ENCODE data around the gene SAMD7. TPM values are rescaled to one million over a fixed set of nuclear protein-coding genes. Genes with fewer than 3 reads are reported as not detected.

The SAMD7 gene
- total RNA-seq, 1 donor = not detected

DNA sequence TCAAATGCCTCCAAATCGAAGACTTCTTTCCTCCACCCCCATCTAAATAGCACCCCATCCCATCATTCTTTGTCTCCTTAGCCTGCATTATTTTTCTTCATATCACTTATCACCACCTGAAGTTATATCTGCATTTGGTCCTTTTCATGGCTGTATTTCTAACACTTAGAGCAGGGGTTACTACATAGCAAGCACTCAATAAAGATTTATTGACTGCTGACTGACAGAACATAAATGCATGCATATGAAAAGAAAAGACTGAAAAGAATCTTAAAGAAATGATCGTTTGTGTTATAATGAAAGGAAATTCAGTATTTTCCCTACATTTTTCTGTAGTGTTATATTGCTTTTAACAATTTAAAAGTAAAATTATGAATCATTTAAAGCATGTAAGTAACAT lies 43.0 kb upstream of the SAMD7 start:
- no peak overlapping the region for H3K4me3 ChIP-seq (ENCODE audit: low read depth, low read length)
- DNase-seq (ENCODE audit: low read depth) = no peak
- TF ChIP-seq, protein P1, sequence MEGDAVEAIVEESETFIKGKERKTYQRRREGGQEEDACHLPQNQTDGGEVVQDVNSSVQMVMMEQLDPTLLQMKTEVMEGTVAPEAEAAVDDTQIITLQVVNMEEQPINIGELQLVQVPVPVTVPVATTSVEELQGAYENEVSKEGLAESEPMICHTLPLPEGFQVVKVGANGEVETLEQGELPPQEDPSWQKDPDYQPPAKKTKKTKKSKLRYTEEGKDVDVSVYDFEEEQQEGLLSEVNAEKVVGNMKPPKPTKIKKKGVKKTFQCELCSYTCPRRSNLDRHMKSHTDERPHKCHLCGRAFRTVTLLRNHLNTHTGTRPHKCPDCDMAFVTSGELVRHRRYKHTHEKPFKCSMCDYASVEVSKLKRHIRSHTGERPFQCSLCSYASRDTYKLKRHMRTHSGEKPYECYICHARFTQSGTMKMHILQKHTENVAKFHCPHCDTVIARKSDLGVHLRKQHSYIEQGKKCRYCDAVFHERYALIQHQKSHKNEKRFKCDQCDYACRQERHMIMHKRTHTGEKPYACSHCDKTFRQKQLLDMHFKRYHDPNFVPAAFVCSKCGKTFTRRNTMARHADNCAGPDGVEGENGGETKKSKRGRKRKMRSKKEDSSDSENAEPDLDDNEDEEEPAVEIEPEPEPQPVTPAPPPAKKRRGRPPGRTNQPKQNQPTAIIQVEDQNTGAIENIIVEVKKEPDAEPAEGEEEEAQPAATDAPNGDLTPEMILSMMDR (IDR thresholded peaks at IDR 0.05; ENCODE audit: insufficient read depth, low read depth, low read length) = no peak

DNA sequence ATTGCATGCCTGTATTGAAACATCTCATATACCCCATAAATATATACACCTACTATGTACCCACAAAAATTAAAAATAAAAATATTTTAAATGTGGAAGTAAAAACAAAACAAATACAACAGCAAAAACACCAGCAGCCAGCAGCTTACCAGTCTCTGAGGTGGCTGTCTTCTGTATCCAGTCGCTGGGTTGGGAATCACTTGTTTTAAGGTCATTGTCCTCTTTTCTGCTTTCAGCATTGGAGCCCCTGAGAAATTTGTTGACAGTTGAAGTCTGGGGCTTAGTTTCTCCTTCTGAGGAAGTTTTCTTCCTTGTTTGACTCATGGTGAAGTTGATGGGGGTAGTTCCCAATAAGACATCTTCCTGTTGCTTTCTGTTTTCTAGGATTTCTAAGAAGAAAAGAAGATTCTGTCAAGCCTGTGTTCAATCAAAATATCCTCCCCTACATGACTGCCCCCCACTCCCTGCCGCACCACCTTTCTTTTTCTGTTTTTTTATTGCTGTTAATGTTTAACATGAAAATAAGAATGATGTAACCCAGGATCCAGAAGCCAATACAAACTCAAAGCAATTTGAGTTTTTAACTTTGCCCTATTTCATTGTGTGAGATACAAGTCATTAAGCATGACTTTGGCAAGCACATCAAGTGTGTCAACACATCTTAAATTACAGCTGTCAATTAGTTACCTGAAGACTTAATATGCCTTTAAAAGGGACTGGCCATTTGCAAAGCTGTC lies 41.7 kb upstream of the SAMD7 start, which contains the start of gene LRRC31:
TSS of gene LRRC31 (minus strand) at position 452 of the 737 bp plus-strand sequence. CDS start at position 324, 128 bp downstream.
- DNase-seq (ENCODE audit: low read depth) = no peak
- H3K4me3 ChIP-seq (ENCODE audit: low read depth, low read length) = no peak within 1 kb of the TSS
- TF ChIP-seq, protein P1 (IDR thresholded peaks at IDR 0.05; ENCODE audit: insufficient read depth, low read depth, low read length) = no peak

DNA sequence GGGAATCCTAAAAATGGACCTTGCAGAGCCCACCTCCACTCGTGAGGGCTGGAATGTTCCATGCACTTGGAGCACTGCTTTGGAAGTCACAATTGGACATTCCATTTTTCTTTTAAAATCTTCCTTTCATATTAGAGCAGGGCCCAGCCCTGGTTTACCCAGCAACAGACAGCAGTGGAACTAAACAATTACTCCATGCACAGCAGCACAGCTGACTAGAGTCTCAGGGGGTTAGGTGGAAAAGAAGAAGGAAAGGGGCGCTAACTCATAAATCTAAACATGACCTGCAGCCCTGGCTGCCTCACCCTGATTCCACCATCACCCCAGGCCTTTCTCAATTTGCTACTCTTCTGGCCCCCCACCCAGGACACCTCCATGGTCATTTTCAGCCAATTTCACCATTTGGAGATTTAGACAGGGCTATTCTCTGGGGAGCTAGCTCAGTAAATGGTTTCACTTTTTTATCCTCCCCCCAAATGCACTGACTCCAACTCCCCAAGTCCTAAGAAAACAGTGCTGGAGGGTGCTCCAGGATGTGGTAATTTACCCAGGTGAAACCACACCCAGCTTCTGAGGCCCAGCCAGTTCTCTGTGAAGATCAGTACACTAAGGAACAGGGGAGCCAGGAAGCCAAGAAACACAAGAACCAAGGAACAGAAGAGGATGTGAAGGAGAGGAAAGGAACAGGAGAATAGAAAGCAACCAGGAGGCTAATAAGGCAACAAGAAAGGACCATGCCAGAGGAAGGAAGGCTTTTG lies 40.1 kb upstream of the SAMD7 start:
- DNase-seq (ENCODE audit: low read depth) = no peak
- TF ChIP-seq, protein P1 (IDR thresholded peaks at IDR 0.05; ENCODE audit: insufficient read depth, low read depth, low read length) = no peak
- no peak overlapping the region for H3K4me3 ChIP-seq (ENCODE audit: low read depth, low read length)

DNA sequence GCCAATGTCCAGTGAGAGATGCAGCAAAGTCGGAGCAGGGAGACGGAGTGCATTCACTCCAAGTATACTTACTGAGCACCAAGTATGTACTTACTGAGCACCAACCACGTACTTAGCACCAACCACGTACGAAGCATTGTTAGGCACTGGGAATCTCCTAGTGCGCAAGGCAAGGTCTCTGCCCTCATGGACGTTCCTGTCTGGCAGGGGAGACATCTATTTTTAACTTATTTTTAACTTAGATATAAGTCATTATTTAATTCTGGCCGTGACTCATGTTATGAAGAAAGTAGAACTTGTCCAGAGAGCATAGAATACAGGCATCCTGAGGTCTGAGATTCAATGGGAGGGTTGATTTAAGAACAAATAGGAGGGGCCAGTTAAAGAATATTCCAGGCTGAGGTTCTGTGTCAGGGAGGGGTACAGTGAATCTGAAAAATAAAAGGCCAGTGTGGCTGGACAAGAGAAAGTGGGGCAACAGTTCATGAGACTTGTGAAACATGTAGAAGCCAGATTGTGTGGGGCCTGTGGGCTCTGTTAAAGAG lies 32.3 kb upstream of the SAMD7 start:
- TF ChIP-seq, protein P1 (IDR thresholded peaks at IDR 0.05; ENCODE audit: insufficient read depth, low read depth, low read length) = no peak
- no peak for DNase-seq (ENCODE audit: low read depth)
- no peak overlapping the region for H3K4me3 ChIP-seq (ENCODE audit: low read depth, low read length)

DNA sequence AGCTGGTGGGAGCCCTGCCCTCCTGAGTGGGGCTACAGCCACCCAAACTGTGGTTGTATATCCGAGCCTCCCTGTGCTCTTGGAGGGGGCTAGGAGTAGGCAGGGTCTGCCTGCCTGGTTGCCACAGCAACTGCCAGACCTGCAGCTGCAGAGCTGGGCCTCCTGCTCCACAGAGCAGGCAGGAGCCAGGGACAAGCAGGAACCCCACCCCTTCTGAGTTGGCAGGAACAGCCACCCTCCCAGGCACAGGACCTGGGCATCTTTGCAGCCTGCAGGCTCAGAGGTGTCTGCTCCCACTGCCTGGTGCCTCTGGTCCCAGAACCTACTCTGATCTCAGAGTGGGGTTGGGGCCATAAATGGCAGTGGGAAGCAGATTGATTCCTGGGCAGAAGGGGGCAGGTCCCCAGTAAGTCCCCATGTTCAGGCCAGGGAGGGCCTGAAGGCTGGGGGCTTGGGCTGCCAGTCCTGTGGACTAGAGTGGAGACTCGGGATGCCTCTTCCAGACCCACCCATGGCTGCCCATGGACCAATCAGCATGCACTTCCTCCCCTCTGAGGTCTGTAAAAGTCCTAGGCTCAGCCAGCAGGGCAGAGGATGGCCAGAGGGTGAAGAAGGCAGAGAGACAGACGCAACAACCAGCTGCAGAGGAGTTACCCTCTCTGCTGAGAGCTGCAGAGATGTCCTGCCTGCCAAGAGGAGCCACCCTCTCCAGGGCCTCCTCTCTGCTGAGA lies 31.4 kb upstream of the SAMD7 start:
- no peak for DNase-seq (ENCODE audit: low read depth)
- H3K4me3 ChIP-seq (ENCODE audit: low read depth, low read length) = no peak overlapping the region
- TF ChIP-seq, protein P1 (IDR thresholded peaks at IDR 0.05; ENCODE audit: insufficient read depth, low read depth, low read length) = no peak

DNA sequence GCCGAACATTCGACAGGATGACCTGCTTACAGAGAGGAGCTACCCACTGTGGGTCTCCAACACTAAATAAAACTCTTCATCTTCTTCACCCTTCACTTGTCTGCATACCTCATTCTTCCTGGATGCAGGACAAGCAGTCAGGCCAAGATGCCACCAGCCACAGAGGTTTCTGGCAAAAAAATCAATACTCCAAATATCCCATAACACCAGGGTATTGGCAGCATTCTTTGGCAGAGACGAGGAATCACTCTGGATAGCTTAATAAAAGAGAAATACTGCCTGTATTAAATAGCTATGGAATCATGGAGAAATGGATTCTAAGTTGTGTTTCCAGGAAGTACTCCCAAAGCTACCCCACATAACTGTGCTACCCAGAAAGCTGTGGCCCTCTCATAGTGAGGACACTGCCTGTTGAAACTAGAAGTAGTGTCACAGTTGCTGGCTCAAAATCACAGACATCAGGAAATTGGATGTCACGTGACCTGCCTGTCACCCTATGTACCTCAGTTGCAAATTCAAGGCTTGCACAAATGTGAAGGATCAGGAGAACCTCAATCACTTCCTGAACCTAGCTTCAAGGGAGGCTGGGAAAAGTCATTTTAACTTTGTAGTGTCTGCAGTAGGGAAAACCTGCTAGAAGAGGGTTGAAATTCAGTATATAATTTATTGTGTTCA lies 30.7 kb upstream of the SAMD7 start:
- TF ChIP-seq, protein P1 (IDR thresholded peaks at IDR 0.05; ENCODE audit: insufficient read depth, low read depth, low read length) = no peak
- no peak for DNase-seq (ENCODE audit: low read depth)

More for the DNA sequence above, 30.7 kb upstream of the SAMD7 start:
- H3K4me3 ChIP-seq (ENCODE audit: low read depth, low read length) = no peak overlapping the region
